NCI-H748 (cell line): ENCODE measurements around the gene SMG9.
"Not testable (repeated sequence)": the region's sequence is repeated elsewhere in the genome, so short reads cannot be mapped to it uniquely, and the experiment has no call there.

ENCODE experiments used
- DNase-seq: peaks from one replicate; lab custom pipeline; 2025; ENCODE audit not compliant: unreplicated experiment; lab: John Stamatoyannopoulos, UW

The SMG9 gene

GRCh38 chr19:43780706-43781525, 26.2 kb upstream of the SMG9 start, which contains the start of gene KCNN4:
Gene KCNN4 (minus strand): TSS chr19:43780973. CDS start chr19:43780861, 112 bp downstream.
- DNase-seq = no peak

- no peak for DNase-seq
Measured at GRCh38 chr19:43779820-43780219, 25.1 kb upstream of the SMG9 start.

DNA sequence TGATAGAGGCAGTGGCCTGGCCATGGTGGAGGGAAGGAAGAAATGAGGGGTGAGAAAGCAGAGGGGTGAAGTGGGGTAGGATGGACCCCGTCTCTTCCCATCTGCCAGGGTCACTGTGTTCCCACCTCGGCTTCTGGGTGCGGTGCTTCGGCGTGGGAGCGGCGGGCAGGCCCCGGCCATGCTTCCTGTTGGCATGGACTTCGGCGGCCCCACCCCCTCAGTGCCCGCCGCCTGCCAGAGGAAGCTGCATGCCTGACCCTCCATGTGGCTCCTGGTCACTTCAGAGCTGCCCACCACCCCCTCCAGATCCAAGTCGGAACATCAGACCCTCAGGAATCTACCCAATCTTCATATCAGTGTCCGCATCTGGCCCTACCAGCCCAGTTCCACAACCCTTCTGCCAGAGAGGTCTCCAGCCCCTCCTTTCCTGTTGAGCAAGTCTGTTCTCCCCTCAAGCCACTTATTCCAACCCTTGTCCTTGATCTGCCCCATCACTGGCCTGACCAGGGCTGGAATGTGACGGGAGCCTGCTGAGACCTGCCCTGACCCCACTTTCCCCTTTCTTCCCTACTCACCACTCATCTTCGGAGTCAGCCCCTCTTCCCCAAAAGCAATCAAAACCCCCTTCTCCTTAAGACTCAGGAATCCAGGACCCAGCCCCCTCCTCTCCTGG, 24.5 kb upstream of the SMG9 start:
- DNase-seq = no peak

DNA sequence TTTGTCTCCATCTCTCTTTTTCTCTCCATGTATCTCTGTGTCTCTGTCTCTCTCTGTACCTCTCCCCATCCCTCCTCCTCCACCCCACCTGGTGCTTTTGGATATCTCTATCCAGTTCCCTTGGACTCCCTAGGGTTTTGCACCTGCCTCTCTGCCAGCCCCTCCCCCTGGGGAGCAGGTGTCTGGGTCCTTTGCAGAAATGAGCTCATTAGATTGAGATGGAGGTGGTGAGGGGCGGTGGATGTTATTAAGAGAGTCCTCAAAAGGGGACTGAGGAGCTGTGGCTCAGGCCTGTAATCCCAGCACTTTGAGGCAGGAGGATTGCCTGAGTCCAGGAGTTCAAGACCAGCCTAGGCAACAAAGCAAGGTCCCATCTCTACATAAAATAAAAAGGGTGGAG, 23.9 kb upstream of the SMG9 start:
- DNase-seq = peak; percentile 87

- DNase-seq = no peak
Measured at GRCh38 chr19:43777163-43777695, 22.5 kb upstream of the SMG9 start.

- no peak for DNase-seq
Measured at GRCh38 chr19:43776286-43776685, 21.5 kb upstream of the SMG9 start.

GRCh38 chr19:43775299-43775890, 20.6 kb upstream of the SMG9 start:
- no peak for DNase-seq

GRCh38 chr19:43774940-43775258, 20.1 kb upstream of the SMG9 start:
- DNase-seq = not testable (repeated sequence)

DNA sequence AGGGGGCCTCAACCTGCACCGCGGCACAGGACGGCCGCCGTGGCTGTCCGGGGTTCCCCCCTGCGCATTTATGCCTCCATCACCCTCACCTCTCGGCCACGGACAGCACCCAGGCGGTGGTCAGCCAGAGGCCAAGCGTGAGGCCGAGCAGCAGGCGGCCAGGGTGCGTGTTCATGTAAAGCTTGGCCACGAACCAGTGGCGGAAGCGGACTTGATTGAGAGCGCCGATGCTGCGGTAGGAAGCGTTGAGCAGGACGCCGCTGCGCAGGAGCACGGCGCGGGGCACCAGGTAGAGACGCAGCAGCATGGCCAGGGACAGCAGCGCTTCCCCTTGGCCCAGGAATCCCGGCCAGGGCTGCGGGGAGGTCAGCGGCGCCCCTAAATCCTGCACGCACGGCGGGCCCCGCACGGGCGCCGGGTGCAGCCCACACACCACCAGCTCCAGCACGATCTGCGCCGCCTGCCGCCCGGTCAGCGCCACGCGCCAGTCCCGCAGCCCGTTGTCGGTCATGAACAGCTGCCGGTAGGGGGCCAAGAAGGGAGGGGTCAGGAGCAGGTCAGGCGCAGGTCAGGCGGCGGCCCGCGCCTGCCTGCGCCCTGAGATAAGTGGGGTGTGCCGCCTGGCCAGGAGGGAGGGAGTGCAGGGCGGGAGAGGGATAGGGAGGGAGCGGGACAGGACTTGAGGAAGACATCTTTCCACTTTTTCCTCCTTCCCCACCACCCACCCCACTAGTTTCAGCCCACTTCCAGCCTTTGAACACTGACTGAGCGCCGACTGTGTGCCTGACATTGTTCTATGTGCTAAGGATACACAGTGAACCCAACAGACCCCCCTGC, 19.6 kb upstream of the SMG9 start:
- DNase-seq = no peak

DNA sequence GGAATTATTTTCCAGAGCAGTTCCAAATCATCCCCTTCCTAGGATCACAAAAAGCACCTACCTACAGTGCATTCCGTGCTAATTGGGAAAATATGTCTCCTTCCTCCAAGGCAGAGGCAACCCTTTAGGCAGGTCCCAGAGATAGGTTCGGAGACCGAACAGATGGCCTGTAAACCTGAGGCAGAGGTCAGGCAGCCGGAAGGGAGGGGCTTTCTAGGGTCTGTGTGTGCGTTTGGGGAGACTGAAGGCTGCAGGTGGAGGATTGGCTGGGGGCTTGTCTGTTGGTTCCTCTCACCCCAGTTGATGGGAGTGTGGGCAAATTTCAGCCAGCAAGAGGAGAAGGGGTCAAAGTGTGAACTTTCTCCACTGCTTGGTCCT, 19.0 kb upstream of the SMG9 start:
- DNase-seq = no peak

DNA sequence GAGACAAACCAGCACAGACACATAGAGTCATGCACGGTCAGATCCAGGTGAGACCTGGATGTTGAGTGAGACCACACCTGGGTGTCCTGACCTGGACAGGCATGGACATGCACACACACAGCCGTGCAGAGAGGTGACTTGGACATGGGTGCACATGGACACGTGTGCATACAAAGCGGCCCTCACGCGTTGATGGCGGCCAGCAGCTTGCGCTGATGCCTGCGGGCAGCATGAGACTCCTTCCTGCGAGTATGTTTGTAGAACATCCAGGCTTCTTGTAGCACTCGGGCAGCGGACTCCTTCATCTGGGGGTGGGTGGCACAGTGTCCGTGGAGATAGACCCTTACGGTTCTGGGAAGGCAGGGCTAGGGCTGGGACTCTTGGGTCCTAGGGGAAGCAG, 14.5 kb upstream of the SMG9 start:
- DNase-seq = no peak

DNA sequence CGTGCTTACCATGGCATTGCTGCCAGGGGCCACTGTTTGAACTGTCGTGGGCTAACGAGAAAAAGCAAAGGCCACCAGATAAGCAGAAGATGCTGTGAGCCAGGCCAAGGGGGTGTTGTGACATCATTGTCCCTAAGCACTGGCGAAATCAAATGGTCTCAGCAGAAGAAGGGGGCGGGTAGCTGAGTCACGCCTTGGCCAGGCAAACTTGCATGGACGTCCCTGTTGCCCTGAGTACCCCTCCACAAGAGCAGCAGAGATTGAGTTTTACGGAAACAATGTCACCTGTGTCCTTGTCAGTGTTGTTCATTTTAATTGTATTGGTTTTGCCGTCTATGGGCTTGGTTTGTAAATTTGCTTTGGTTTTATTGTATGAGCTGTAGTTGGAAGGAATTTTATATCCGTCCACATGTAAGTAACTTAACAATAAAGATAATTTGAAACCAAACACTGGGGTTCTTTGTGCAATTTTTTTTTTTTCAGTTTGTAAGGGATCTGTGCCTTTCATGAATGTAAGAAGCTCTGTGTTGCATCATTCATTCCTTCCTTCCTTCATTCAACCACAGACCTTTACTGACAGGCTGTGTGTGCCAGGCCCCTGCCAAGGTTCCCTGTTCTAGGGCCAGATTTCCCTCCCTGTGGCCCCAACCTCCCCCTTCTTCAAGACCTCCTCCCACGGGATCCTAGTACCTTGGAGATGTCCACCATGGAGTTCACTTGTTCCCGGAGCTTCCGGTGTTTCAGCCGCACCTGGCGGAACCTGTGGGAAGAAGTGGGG, 13.7 kb upstream of the SMG9 start:
- no peak for DNase-seq

- DNase-seq = no peak
Measured at GRCh38 chr19:43767818-43768217, 13.1 kb upstream of the SMG9 start.

GRCh38 chr19:43767316-43767715, 12.6 kb upstream of the SMG9 start:
- DNase-seq = no peak

GRCh38 chr19:43766755-43767043, 11.9 kb upstream of the SMG9 start:
- DNase-seq = no peak

- no peak for DNase-seq
Measured at GRCh38 chr19:43765109-43765876, 10.5 kb upstream of the SMG9 start.

- DNase-seq = not testable (repeated sequence)
Measured at GRCh38 chr19:43764684-43765083, 9.9 kb upstream of the SMG9 start.

DNA sequence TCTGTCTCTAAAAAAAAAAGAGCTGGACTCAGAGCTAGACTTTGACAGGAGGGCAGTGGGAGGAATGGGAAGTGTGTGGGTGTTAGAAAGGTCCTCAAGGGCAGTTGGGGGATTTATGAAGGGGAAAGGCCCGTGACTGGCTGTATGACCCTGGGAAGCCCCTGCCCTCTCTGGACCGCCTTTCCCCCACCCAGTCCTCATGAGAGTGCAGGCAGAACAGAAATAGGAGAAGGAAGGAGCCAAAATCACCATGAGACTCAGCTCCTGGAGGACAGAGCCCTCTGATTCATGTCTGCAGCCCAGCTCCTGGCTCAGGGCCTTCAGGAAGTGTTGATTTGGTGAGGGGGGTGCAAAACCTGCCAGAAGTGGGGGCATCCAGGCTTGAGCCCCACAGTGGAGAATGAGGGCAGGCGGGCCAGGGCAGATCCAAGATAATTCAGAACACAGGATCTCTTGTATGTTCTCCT, 8.7 kb upstream of the SMG9 start:
- no peak for DNase-seq

DNA sequence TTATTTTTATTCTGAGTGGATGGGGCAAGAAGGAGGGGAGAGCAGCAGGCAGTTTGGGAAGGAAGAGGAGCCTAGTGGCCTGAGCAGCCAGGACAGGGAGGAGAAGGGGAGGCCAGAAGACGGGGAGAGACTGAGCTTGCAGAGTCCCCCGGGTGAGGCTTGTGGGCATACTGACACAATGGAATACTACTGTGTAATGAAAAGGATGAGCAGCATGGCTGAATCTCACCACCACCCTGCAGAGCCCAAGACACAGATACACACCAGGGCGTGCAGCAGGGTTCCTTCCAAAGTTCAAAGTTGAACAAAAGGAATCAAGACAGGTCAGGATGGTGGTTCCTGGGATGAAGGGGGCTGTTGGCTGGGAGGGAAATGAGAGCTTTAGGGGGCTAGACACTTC, 8.1 kb upstream of the SMG9 start:
- DNase-seq = no peak

DNA sequence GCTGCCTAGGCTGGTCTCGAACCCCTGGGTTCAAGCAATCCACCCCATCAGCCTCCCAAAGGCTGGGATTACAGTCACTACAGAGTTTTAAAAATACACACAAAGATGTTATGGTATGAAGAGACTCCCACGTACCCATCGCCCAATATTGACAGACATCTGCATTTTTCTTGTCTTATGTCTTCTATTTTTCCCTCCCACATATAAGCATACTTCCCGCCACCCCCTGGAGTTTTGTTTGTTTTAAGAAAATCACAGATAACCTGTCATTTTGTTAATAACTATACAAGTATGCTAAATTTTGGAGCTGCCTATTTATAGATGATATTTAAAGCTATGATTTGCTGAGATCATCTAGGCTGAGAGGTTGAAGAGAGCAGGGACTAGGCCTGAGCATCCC, 6.2 kb upstream of the SMG9 start:
- no peak for DNase-seq
